HepG2 (cell line): ENCODE results near the gene FIS1.

Experiments
- ARHGAP35 ChIP-seq: sonication (generic); formaldehyde crosslinking; IDR thresholded peaks from 2 replicates; pipeline ENCODE4 v1.9.0; 2022; ENCODE audit warnings: mild to moderate bottlenecking, inconsistent platforms, moderate library complexity, missing genetic modification reagents, borderline replicate concordance
- DMAP1 ChIP-seq: IDR thresholded peaks from 2 replicates; pipeline ENCODE4 v1.6.1; 2016
- HOXA7 ChIP-seq: sonication (generic); formaldehyde crosslinking; IDR thresholded peaks from 2 replicates; pipeline ENCODE4 v1.8.1; 2022; ENCODE audit warnings: mild to moderate bottlenecking, missing genetic modification reagents, moderate library complexity
- NCOA1 ChIP-seq: sonication (generic); formaldehyde crosslinking; IDR thresholded peaks from 2 replicates; pipeline ENCODE4 v1.9.0; 2021; ENCODE audit warnings: missing genetic modification reagents
- ZFP1 ChIP-seq: IDR thresholded peaks from 2 replicates; pipeline ENCODE4 v1.6.1; 2016
- ZFX ChIP-seq: sonication (generic); formaldehyde crosslinking; IDR thresholded peaks from 2 replicates; pipeline ENCODE4 v1.4.0; 2020; ENCODE audit warnings: mild to moderate bottlenecking, low read depth, missing genetic modification reagents, moderate library complexity
- ZNF75D ChIP-seq: sonication (generic); formaldehyde crosslinking; IDR thresholded peaks from 2 replicates; pipeline ENCODE4 v1.8.1; 2023; ENCODE audit warnings: missing genetic modification reagents, mild to moderate bottlenecking, borderline replicate concordance
- TF ChIP-seq, protein P1 (sequence below): sonication (generic); formaldehyde crosslinking; IDR thresholded peaks from 2 replicates; pipeline ENCODE4 v1.5.0; 2020; ENCODE audit warnings: mild to moderate bottlenecking, missing genetic modification reagents, moderate library complexity

DNA sequence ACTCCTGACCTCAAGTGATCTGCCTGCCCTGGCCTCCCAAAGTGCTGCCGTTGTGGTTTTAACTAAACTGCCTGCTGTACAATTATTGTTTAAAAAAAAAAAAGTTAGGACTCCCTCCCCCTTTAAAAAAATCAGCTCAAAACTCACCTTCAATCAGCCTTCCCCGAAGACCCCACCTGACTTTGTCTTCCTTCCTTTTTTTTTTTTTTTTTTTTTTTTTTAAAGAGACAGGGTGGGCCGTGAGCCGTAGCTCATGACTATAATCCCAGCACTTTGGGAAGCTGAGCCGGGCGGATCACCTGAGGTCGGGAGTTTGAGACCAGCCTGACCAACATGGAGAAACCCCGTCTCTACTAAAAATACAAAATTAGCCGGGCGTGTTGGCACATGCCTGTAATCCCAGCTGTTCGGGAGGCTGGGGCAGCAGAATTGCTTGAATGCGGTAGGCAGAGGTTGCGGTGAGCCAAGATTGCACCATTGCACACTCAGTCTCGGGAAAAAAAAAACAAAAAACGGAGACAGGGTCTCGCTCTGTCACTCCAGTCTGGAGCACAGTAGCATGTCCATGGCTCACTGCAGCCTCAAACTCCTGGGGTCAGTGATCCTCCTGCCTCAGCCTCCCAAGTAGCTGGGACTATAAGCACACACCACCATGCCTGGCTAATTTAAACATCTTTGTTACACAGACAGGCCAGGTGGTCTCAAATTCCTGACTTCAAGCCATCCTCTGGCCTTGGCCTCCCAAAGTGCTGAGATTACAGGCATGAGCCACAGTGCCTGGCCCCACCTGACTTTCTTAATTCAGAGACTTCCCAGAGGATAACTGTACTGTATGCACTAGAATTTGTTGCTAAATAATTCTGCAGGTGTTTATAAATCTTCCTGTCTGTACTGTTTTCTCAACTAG, 3.2 kb downstream of the FIS1 start:
- TF ChIP-seq ARHGAP35: no peak
- TF ChIP-seq, protein P1, sequence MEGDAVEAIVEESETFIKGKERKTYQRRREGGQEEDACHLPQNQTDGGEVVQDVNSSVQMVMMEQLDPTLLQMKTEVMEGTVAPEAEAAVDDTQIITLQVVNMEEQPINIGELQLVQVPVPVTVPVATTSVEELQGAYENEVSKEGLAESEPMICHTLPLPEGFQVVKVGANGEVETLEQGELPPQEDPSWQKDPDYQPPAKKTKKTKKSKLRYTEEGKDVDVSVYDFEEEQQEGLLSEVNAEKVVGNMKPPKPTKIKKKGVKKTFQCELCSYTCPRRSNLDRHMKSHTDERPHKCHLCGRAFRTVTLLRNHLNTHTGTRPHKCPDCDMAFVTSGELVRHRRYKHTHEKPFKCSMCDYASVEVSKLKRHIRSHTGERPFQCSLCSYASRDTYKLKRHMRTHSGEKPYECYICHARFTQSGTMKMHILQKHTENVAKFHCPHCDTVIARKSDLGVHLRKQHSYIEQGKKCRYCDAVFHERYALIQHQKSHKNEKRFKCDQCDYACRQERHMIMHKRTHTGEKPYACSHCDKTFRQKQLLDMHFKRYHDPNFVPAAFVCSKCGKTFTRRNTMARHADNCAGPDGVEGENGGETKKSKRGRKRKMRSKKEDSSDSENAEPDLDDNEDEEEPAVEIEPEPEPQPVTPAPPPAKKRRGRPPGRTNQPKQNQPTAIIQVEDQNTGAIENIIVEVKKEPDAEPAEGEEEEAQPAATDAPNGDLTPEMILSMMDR (CRISPR knock-in tag): no peak
- no peak for TF ChIP-seq ZFP1
- TF ChIP-seq HOXA7 (CRISPR knock-in tag): no peak
- no peak for TF ChIP-seq NCOA1 (CRISPR knock-in tag)
- TF ChIP-seq DMAP1: no peak
- no peak for TF ChIP-seq ZNF75D (CRISPR knock-in tag)
- no peak for TF ChIP-seq ZFX (CRISPR knock-in tag)
